ACC112 (cell line): ENCODE results near the gene NEURL1B.

ENCODE experiments used
- H2AFZ ChIP-seq: fragments of 200-600 bp; sonication (generic); one replicate; pipeline ENCODE4 v1.6.0; 2017; ENCODE audit warnings: antibody characterized with exemption, low read length; ENCODE audit not compliant: unreplicated experiment
- H3K27ac ChIP-seq: fragments of 200-600 bp; sonication (generic); 2 replicates; pipeline ENCODE4 v1.5.1; 2014; ENCODE audit warnings: low read depth, mild to moderate bottlenecking, antibody characterized with exemption, low read length, moderate library complexity
- H3K27me3 ChIP-seq: fragments of 200-600 bp; sonication (generic); 2 replicates; pipeline ENCODE4 v1.6.1; 2014; ENCODE audit warnings: mild to moderate bottlenecking, antibody characterized with exemption, low read length, moderate library complexity, mixed read lengths; ENCODE audit not compliant: insufficient read depth
- H3K36me3 ChIP-seq: fragments of 200-600 bp; sonication (generic); 2 replicates; pipeline ENCODE4 v1.6.1; 2016; ENCODE audit warnings: mild to moderate bottlenecking, antibody characterized with exemption, low read length, moderate library complexity, mixed read lengths; ENCODE audit not compliant: insufficient read depth
- H3K4me1 ChIP-seq: fragments of 200-600 bp; sonication (generic); one replicate; pipeline ENCODE4 v1.6.1; 2016; ENCODE audit warnings: low read length, mixed read lengths; ENCODE audit not compliant: insufficient read depth, unreplicated experiment, control insufficient read depth
- H3K4me3 ChIP-seq: fragments of 200-600 bp; sonication (generic); 2 replicates; pipeline ENCODE4 v1.5.1; 2014; ENCODE audit warnings: mild to moderate bottlenecking, low read depth, low read length
- H3K79me2 ChIP-seq: fragments of 200-600 bp; sonication (generic); one replicate; pipeline ENCODE4 v1.6.0; 2016; ENCODE audit warnings: low read length; ENCODE audit not compliant: control insufficient read depth, unreplicated experiment, insufficient read depth

NEURL1B gene

DNA sequence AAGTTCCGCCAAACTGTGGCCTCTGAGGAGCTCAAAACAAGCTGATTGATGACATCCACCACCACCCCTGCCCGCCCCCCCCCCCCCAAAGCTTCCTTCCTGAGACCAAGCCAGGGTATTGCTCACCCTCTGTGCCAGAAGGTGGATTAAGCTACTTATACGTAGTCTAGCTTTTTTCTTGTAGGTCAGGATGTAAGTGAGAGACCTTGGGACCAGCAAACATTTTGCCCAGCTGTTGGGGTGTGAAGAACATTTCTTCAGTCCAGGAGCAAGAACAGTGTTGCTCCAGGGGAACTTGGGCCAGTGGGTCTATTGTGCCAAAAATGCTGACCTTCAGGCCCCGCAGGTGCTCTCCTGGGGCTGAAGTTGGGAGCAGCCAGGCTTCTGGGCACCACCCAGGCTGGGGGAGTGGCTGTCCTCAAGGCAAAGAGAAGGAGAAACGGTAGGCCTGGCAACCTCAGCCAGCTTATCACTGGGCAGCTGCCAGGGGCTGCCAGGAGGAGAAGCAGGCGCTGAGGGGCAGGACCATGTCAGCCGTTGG, 18.0 kb downstream of the NEURL1B start:
- no peaks in the 10 kb centered on the region for H3K27me3 ChIP-seq
- H3K79me2 ChIP-seq, result no peaks in the 10 kb centered on the region
- peaks cover 18% of the 10 kb centered on the region for H3K4me1 ChIP-seq
- no peak overlapping the region for H3K4me3 ChIP-seq
- peak overlapping the region; percentile 94 for H2AFZ ChIP-seq
- H3K27ac ChIP-seq, result no peak overlapping the region
- H3K36me3 ChIP-seq, result no peaks in the 10 kb centered on the region

DNA sequence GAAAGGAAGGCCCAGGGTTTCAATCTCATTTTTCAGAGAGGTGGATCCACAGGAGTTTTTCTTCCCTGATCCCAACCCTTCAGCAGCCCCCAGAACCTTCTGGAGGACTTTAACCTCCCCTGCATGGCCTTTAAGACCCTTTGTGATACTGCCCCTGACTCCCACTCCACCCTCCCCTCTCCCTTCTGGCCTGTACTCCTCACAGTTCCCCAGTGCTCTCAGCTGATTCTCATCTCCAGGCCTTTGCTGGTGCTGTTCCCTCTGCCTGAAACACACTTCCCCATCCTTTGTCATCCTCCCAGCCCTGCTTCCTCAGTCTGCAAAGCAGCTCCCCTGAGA, 18.5 kb downstream of the NEURL1B start:
- no peak overlapping the region for H3K27ac ChIP-seq
- no peaks in the 10 kb centered on the region for H3K79me2 ChIP-seq
- H2AFZ ChIP-seq, result peak overlapping the region; percentile 94
- H3K4me3 ChIP-seq, result no peak overlapping the region
- no peaks in the 10 kb centered on the region for H3K36me3 ChIP-seq
- no peaks in the 10 kb centered on the region for H3K27me3 ChIP-seq
- peaks cover 18% of the 10 kb centered on the region for H3K4me1 ChIP-seq

- Histone ChIP-seq H3K36me3 (no peaks in the 10 kb centered on the region), H3K79me2 (no peaks in the 10 kb centered on the region), H2AFZ (peak overlapping the region; percentile 94), H3K4me1 (peaks cover 18% of the 10 kb centered on the region), H3K27ac (peak overlapping the region; percentile 56), H3K27me3 (no peaks in the 10 kb centered on the region), H3K4me3 (no peak overlapping the region)
Observed at GRCh38 chr5:172659909-172660628, 19.0 kb downstream of the NEURL1B start.

GRCh38 chr5:172660974-172661373, 19.9 kb downstream of the NEURL1B start:
- Histone ChIP-seq H3K27ac (no peak overlapping the region), H3K36me3 (no peaks in the 10 kb centered on the region), H3K4me1 (peaks cover 18% of the 10 kb centered on the region)

GRCh38 chr5:172661526-172661925, 20.5 kb downstream of the NEURL1B start:
- H3K27ac ChIP-seq, result no peak overlapping the region
- no peak overlapping the region for H2AFZ ChIP-seq
- no peaks in the 10 kb centered on the region for H3K36me3 ChIP-seq
- H3K4me1 ChIP-seq, result peaks cover 18% of the 10 kb centered on the region
- no peak overlapping the region for H3K4me3 ChIP-seq
- no peaks in the 10 kb centered on the region for H3K79me2 ChIP-seq
- H3K27me3 ChIP-seq, result no peaks in the 10 kb centered on the region

More at GRCh38 chr5:172660974-172661373, 19.9 kb downstream of the NEURL1B start:
- H3K4me3 ChIP-seq, result no peak overlapping the region
- H3K27me3 ChIP-seq, result no peaks in the 10 kb centered on the region
- H3K79me2 ChIP-seq, result no peaks in the 10 kb centered on the region
- no peak overlapping the region for H2AFZ ChIP-seq

GRCh38 chr5:172662596-172662995, 21.5 kb downstream of the NEURL1B start:
- Histone ChIP-seq H2AFZ (no peak overlapping the region), H3K27ac (no peak overlapping the region), H3K4me1 (peaks cover 18% of the 10 kb centered on the region), H3K27me3 (no peaks in the 10 kb centered on the region), H3K4me3 (no peak overlapping the region), H3K36me3 (no peaks in the 10 kb centered on the region), H3K79me2 (no peaks in the 10 kb centered on the region)

- H3K27ac ChIP-seq, result no peak overlapping the region
- H3K4me1 ChIP-seq, result peaks cover 18% of the 10 kb centered on the region
- no peak overlapping the region for H2AFZ ChIP-seq
- H3K36me3 ChIP-seq, result no peaks in the 10 kb centered on the region
- no peaks in the 10 kb centered on the region for H3K79me2 ChIP-seq
- H3K27me3 ChIP-seq, result no peaks in the 10 kb centered on the region
- no peak overlapping the region for H3K4me3 ChIP-seq
Observed at GRCh38 chr5:172664018-172664417, 23.0 kb downstream of the NEURL1B start.

GRCh38 chr5:172664681-172665541, 23.8 kb downstream of the NEURL1B start:
- no peak overlapping the region for H2AFZ ChIP-seq
- H3K4me3 ChIP-seq, result no peak overlapping the region
- no peaks in the 10 kb centered on the region for H3K36me3 ChIP-seq
- H3K27ac ChIP-seq, result no peak overlapping the region
- H3K4me1 ChIP-seq, result peaks cover 9% of the 10 kb centered on the region
- H3K27me3 ChIP-seq, result no peaks in the 10 kb centered on the region
- H3K79me2 ChIP-seq, result no peaks in the 10 kb centered on the region

DNA sequence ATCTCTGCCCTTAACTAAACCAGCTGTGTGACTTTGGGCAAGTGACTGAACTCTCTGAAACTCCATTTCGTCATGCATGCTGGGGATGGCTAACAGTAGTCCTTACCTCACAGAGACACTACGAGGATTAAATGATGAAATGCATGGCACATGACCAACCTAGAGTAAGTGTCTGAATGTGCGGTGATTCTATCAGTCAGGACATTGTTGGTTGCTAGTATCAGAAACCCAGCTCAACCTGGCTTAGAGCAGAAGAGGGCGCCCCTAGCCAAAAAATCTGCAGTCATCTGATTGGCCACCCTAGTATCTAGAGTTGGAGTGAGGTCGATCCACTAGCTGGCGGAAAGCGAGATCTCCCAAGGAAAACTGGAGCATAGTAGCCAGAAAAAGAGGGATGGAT, 25.2 kb downstream of the NEURL1B start:
- Histone ChIP-seq H3K27me3 (no peaks in the 10 kb centered on the region), H3K79me2 (no peaks in the 10 kb centered on the region), H3K36me3 (no peaks in the 10 kb centered on the region), H3K27ac (no peak overlapping the region), H2AFZ (no peak overlapping the region), H3K4me3 (no peak overlapping the region), H3K4me1 (no peaks in the 10 kb centered on the region)

DNA sequence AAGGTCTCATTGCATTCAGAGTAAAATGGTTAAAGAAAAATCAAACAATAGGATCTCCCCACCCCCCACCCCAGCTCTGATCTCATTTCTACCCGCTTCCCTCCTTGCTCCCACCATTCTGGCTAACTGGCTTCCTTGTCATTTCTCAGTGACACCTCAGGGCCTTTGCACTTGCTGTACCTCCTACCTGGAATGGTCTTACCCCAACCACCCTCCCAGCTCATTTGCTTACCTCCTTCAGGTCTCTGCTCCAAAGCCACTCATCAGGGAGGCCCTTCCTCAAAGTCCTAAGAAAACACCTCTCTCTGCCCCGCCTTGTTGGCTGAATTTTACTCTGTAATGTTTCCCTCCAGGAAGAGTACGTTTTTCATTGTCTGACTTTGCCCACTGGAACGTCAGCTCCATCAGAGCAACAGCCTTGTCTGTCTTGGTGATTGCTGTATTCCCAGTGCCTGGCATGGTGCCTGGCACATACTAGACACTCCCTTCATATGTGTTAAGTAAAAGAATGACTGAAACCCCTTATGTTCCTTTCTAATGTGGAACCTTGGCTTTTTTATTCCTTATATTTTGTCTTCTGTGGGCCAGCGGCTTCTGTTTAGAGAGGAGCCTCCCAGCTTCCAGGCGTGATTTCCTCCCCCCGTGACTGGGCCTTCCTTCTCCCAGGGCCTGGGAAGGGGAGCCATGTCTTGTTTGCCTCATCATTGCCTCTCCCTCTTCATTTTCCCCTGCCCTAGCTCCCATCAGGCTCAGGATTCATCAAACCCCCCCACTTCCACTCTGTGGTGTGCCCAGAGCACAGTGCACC, 26.9 kb downstream of the NEURL1B start:
- Histone ChIP-seq H3K36me3 (no peaks in the 10 kb centered on the region), H3K4me1 (no peaks in the 10 kb centered on the region), H3K4me3 (no peak overlapping the region), H3K79me2 (no peaks in the 10 kb centered on the region), H2AFZ (no peak overlapping the region), H3K27ac (no peak overlapping the region), H3K27me3 (no peaks in the 10 kb centered on the region)
